HG03457 (cell line): ENCODE results near the gene POLR1B.
"Not testable (repeated sequence)": the region's sequence is repeated elsewhere in the genome, so short reads cannot be mapped to it uniquely, and the experiment has no call there.

Source experiments
- ATAC-seq: cut with Tn5 transposase; IDR thresholded peaks from one replicate; pipeline ENCODE4 v1.9.1; 2021; ENCODE audit warnings: moderate number of reproducible peaks; ENCODE audit not compliant: unreplicated experiment

POLR1B gene

DNA sequence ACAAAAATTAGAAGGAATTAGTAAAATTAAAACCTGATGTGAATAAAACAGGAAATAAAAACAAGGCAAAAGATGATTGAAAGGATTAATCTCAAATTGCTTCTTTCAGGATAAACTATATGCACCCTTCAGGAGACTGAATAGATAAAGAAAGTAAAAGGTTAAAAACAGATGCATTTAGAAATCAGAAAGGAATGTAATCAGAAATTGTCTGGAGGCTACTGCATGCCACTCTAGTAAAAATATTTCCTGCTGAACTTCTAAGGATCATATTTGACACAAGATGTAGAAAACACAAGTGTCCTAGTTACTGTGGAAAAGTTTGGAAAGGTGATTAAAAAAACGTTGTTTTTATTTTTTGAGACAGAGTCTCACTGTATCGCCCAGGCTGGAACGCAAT is 58.4 kb downstream of the POLR1B start:
- ATAC-seq = no peak

DNA sequence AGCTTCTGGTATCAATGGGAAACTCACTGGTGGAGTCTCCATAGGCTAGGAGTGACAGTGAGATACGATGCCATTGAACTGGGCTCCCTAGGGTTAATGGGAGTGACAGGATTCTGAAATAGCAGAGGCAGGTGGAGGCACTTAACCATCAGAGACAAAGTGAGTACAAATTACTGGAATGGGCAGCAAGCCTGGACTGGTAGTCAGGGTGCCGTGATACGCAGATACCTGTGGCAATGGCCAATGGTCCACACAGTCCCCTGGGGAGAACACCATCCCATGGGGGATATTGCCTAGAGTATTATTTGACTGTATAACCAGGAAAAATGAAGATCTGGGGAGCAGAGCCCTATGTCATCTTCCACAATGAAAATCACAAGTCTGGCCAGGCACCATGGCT is 59.5 kb downstream of the POLR1B start:
- no peak for ATAC-seq

DNA sequence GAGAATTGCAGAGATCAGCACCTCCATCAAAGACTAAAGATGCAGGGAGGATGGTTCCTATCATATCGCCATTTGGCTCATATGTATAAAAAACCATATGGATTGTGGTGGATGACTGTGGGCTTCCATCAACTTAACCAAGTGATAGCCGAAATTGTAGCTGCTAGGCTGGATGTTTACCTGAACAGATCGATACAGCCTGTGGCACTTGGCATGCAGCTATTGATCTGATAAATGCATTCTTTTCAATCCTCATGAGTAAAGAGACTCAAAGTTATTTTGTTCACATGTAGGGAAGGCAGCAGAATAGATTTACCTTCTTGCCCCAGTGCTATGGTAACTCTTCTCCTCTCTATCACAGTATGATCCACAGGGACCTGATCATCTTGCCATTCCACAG is 60.7 kb downstream of the POLR1B start:
- no peak for ATAC-seq

DNA sequence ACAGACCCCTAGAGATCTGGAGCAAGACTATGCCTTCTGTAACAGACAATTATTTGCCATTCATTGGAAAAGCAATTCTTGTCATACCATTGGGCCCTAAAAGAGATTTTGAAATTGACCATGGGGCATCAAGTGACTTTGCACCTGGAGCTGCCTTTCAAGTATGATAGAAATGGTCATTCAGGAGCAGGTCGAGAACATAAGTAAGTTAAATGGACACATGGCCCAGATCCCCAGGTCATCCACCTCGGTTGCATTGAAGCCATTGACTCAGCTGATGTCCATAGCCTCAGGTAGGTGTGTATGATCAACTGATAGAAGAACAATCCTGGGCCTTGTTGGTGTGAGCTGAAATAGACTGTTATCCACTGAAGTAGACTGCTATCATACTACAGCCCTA is 61.5 kb downstream of the POLR1B start:
- no peak for ATAC-seq

DNA sequence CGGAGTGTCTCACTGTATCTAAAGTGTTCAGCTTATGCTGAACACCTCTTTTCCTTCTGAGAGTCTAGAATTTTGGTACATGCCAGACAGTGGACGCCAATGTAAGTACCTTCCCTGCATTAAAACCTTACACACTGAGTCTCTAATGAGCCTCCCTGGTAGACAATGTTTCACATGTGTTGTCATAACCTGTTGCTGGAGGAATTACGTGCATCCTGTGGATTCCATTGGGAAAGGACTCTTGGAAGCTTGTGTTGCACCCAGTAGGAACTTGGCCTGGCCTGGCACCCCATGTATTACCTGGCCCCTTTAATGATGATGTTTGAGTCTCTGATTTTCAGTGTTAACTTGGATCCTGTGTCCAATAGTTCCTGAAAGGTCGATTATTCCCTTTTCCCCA is 62.7 kb downstream of the POLR1B start:
- ATAC-seq = no peak

DNA sequence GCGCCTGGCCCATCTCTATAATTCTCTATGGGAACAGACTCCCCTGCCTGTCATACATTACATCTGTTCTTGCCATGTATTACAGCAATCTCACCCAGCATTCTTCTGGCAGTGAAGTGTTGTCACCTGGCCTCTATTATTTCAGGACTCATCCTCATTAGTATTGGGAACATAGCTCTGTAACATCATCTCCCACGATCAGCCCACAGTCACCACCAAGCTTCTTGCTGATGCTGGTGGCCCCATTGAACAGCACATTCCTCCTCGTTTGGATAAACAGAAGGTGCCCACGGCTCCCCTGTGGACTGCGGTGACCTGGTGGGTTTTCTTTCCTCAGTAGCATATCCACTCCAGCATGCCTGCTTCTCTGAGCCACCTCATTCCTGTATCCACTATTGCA is 63.7 kb downstream of the POLR1B start:
- no peak for ATAC-seq

DNA sequence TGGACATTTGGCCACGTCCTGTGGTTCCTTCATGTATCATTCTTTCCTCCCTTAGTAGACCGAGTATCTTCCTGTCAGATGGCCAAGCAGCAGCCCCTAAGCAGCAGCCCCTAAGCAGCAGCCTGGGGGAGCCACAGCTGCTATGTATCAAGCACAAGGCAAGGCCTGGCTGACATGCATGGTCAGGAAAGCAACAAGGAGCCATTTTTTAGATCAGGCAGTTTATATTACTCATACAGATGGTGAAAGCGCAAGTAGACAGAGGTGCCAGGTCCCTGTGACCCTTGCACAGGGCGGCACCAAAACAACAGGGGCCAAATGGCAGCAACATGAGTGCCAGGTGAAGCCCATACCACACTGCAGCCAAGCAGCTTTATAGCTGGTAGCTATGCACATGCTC is 64.3 kb downstream of the POLR1B start:
- no peak for ATAC-seq

DNA sequence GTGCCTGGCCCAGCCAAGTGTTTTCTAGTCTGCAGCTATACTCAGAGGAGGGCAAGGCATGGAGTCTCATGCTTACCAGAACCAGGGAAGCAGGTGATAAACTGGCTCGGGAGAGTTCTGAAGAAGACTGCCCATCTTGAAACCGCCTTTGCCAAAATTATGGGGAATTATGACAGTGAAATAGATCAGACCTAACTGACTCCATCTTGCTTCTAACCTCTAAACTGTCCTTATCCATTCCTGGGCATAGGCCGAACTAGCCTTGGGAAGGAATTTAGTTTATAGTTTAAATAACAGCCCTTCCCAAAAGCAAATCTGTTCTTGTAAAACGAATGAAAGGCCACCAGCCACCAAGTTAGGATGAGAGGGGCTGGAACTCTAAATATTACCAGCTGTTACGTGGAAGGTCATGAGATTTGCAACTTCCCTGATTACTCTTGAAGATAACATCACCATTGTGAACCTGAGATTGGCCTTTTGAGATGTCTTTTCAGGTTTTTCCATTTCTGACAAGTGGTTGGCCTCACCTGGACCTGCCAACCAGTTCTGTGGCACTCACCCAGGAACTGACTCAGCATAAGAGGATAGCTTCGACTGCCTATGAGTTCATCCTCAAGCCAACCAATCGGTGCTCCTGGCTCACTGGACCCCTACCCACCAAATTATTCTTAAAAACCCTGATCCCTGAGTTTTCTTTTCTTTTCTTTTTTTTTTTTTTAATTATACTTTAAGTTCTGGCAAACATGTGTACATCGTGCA is 65.6 kb downstream of the POLR1B start:
- ATAC-seq = no peak

DNA sequence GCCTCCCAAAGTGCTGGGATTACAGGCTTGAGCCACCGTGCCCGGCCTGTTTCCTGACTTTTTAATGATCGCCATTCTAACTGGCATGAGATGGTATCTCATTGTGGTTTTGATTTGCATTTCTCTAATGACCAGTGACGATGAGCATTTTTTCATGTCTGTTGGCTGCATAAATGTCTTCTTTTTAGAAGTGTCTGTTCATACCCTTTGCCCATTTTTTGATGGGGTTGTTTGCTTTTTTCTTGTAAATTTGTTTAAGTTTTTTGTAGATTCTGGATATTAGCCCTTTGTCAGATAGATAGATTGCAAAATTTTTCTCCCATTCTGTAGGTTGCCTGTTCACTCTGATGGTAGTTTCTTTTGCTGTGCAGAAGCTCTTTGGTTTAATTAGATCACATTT is 67.1 kb downstream of the POLR1B start:
- not testable (repeated sequence) for ATAC-seq

DNA sequence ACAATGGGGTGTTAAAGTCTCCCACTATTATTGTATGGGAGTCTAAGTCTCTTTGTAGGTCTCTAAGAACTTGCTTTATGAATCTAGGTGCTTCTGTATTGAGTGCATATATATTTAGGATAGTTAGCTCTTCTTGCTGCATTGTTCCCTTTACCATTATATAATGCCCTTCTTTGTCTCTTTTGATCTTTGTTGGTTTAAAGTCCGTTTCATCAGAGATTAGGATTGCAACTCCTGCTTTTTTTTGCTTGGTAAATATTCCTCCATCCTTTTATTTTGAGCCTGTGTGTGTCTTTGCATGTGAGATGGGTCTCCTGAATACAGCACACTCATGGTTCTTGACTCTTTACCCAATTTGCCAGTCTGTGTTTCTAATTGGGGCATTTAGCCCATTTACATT is 70.0 kb downstream of the POLR1B start:
- ATAC-seq = not testable (repeated sequence)

DNA sequence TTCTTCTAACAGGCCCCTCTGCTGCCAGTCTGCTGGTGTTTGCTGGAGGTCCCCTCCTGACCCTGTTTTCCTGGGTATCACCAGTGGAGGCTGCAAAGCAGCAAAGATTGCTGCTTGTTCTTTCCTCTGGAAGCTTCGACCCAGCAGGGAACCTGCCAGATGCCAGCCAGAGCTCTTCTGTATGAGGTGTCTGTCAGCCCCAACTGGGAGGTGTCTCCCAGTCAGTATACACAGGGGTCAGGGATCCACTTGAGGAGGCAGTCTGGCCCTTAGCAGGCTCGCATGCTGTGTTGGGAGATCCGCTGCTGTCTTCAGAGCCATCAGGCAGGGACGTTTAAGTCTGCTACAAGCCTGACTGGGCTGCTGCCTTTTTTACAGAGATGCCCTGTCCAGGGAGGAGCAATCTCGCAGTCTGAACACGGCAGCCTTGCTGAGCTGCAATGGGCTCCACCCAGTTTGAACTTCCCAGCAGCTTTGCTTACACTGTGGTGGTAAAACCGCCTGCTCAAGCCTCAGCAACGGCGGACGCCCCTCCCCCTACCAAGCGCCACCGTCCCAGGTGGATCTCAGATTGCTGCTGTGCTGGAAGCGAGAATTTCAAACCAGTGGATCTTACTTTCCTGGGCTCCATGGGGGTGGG is 72.1 kb downstream of the POLR1B start:
- no peak for ATAC-seq

DNA sequence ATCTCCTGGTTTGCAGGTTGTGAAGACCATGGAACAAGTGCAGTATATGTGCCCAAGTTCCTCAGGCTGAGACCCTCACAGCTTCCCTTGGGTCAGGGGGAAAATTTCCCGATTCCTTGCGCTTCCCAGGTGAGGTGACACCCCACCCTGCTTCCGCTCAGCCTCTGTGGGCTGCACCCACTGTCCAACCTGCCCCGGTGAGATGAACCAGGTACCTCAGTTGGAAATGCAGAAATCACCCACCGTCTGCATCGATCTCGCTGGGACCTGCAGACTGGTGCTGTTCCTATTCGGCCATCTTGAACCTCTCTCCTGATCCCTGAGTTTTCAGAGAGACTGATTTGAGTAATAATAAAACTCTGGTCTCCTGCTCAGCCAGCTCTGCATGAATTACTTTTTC is 72.8 kb downstream of the POLR1B start:
- no peak for ATAC-seq

DNA sequence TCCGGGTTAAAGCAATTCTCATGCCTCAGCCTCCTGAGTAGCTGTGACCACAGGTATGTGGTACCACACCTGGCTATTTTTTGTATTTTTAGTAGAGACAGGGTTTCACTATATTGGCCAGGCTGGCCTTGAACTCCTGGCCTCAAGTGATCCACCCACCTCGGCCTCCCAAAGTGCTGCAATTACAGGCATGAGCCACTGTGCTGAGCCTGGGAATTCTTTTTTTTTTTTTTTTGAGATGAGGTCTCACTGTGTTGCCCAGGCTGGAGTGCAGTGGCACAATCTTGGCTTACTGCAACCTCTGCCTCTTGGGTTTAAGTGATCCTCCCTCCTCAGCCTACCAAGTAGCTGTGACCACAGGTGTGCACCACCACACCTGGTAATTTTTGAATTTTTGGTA is 73.5 kb downstream of the POLR1B start:
- ATAC-seq = not testable (repeated sequence)

DNA sequence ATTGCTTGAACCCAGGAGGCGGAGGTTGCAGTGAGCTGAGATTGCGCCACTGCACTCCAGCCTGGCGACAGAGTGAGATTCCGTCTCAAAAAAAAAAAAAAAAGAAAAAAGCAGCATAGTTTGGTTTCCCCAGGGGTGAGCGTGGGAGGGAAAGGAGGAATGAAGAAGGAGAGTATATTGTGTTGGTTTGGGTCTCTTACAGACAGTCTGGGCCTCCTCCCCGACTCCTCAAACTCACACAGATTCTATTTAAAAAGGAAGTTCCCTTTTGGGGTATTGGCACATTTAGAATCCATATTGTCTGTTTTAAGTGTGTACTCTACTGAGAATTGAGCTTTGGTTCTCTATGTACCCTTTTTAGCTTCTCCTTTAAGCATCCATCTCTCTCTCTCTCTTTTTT is 76.1 kb downstream of the POLR1B start:
- ATAC-seq = no peak

DNA sequence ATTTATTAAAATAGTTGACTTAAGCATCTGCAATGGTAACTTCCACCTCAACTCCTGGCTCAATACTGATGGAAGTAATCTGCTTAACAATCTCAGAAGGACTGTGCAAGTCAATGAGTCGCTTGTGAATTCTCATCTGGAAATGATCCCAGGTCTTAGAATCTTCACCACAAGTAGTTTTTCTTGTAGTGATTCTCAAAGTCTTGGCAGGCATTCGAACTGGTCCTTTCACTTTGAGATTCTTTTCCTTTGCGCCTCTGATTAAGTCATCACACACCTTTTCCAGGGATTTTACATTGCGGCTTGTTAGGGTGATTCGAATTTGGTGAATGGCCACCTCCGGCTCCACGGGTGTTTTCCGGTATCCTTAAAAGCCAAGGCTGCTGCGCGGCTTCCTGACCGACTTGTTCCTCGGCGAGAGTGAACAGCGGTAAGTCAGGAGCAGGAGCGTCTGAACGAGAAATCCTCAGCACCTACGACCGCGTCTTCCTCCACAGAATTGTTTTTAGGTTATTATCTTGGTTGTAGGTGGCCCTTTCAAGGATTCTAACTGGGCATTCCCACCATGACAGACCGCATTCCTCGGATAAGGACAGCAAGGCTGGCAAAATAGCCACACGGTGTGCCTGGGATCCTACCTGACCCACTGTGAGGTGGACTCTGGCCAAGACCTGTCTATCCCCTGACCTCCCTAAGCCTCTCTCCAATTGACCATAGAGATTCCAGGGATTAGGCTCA is 79.7 kb downstream of the POLR1B start:
- no peak for ATAC-seq

DNA sequence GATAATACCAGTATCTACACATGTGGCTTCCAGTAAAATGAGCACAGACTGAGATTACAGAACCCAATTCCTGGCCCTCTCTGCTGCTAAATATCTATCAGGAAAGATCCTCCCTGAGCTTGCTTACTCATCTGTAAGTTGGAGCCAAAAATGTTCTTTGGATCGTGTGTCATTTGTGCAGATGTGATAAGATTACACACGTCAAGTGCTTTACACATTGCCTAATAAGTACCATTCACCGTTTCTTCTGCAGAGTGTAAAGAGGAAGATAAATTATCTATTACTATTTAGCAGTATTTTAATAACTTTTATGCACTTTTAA is 80.2 kb downstream of the POLR1B start:
- ATAC-seq = no peak

DNA sequence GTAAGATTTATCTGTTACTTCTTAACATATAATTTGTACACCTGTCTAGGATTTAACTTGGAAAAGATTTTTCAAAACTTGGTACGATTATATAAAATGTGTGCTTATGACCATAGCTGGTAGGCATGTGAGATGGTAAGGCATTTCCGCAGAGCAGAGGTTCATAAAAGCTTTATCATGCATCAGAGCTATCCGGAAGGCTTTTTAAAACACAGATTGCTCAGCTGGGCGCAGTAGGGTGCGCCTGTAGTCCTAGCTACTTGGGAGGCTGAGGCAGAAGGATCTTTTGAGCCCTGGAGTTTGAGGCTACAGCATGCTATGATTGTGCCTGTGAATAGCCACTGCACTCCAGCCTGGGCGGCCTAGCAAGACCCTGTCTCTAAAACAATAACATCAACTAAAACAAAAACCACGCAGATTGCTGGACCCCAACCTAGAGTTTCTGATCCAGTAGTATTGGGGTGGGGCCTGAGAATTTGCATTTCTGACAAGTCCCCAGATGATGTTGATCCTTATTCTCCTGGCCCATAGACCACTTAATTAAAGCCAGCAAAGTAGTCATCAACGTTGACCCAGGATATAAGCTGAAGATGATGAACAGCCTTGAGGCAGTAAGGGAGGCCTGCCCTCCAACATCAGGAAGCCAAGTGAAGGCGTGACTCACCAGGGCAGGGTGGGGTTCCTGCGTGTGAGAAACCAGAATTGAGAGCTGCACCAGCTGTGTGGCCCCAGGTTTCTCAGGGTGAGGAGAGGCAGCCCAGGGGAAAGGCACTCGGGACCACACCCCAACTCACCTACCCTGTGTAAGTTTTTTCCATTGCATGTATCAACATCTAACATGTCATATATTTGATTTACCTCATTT is 81.9 kb downstream of the POLR1B start:
- no peak for ATAC-seq

DNA sequence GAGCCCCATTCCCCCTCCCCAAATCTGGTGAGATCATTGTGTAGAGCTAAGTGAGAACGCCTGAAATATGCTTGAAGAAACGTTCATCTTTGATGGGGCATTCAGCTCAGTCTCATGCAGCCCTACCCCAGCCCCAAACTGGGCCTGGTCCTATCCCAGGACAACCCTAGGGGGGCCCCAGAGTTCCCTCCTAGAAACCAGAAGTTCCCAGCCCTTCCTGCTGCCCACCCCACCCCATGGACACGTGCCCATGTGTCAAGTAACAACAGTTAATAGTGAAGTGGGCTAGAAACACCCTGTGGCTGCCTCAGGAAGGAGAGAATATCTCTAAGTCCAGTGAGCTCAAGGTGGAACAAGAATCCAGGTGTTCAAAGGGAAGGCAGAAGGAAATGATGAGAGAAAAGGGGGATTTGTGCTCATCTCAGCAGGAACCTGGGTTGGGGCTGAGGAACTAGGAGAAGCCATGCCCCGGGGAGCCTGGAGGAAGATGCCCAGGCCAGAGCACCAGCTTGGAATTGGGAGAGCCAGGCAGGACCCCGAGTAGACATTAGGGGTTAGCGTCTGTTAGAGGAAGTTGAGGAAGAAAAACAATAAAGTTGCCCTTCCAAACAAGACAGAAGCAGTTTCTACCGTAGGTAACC is 83.3 kb downstream of the POLR1B start:
- no peak for ATAC-seq

DNA sequence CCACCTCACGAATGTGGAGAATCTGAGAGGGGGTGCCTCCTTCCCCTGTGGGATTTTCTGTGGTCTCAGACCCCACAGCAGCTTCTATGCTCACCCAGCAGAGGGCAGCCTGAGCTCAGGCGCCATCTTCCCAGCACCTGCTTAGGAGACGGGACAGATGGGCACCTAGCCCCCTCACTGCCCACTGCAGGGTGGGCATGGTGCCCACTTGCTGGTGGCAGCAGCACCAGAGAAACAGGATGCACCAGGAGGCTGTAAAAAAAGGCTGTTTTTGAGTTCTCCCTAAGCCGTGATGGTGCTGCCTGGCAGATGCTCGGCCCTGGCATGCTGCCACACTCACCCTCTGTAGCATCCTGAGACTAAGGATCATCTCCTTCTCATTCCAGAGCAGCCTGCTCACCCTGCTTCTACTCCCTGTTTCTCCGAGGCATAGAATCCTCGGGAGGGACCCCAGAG is 84.4 kb downstream of the POLR1B start:
- no peak for ATAC-seq
